Left ventricle myocardium inferior (tissue), 1 donor: ENCODE data around the gene UGT2A1. TPM values are rescaled to one million over a fixed set of nuclear protein-coding genes. Genes with fewer than 3 reads are reported as not detected.

Source experiments
- DNase-seq: peaks from one replicate; pipeline ENCODE4 v3.0.0-alpha.2; 2020
- H3K27ac ChIP-seq: fragments of 200-600 bp; replicated peaks from 2 replicates; pipeline ENCODE4 v1.8.0; 2021
- H3K27me3 ChIP-seq: fragments of 200-600 bp; 2 replicates; pipeline ENCODE4 v1.8.0; 2021; ENCODE audit warnings: low read depth
- H3K36me3 ChIP-seq: fragments of 200-600 bp; 2 replicates; pipeline ENCODE4 v1.8.0; 2021
- H3K4me1 ChIP-seq: fragments of 200-600 bp; 2 replicates; pipeline ENCODE4 v1.8.0; 2021
- H3K4me3 ChIP-seq: fragments of 200-600 bp; 2 replicates; pipeline ENCODE4 v1.8.0; 2021; ENCODE audit warnings: mild to moderate bottlenecking, moderate library complexity
- H3K9me3 ChIP-seq: fragments of 200-600 bp; replicated peaks from 2 replicates; pipeline ENCODE4 v1.8.0; 2021
- CTCF ChIP-seq: fragments of 200-600 bp; IDR thresholded peaks from 2 replicates; pipeline ENCODE4 v1.8.0; 2021; ENCODE audit warnings: antibody characterized with exemption, mild to moderate bottlenecking, borderline replicate concordance
- intact Hi-C: fragments of 100-400 bp; cut with micrococcal nuclease; formaldehyde crosslinking; loops from one replicate; pipeline ENCODE4 v1.11.0; 2022
- total RNA-seq: library from RNA; stranded (reverse); fragmentation: NEBNext Ultra II Directional; extraction: Animal tissue kit (Norgen Biotek cat#: 25700); gene quantifications from one replicate; pipeline ENCODE4 v1.2.1, GENCODE V29; 2021
- donor health status: DM: no; HTN: yes; CAD: no; lungs with severe emphysema.

UGT2A1 gene
- total RNA-seq, 1 donor from 2014 or later: not detected

GRCh38 chr4:69650872-69651271 lies 2.2 kb downstream of the UGT2A1 start:
- Histone ChIP-seq H3K36me3 (no peaks in the 10 kb centered on the region), H3K27ac (no peak overlapping the region), H3K4me1 (no peaks in the 10 kb centered on the region), H3K9me3 (no peaks in the 10 kb centered on the region), H3K27me3 (no peaks in the 10 kb centered on the region), H3K4me3 (no peak overlapping the region)
- TF ChIP-seq CTCF: no peak
- DNase-seq: no peak
- intact Hi-C loops: no loop called here

DNA sequence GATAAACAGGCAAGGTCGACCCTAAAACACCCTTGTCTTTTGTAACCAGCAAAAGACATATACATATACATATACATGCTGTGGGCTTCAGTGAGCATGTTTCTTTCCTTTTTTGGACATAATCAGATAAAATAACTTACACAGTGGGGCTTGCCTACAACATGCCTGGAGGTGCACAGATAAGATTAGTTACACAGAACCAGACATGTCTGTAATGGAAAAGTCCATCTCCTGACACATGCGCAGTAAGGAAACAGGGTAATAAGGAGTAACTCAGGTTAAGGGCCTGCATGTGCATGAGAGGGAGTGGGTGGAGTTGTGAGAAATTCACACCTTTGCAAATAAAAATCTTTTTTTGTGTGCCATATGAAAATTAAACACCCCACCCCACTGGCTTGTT lies 3.4 kb downstream of the UGT2A1 start:
- no peak overlapping the region for H3K27ac ChIP-seq
- no peaks in the 10 kb centered on the region for H3K4me1 ChIP-seq
- H3K36me3 ChIP-seq: no peaks in the 10 kb centered on the region
- H3K4me3 ChIP-seq: no peak overlapping the region
- no peak for DNase-seq
- intact Hi-C loops: no loop called here
- H3K27me3 ChIP-seq: no peaks in the 10 kb centered on the region
- TF ChIP-seq CTCF: no peak
- no peaks in the 10 kb centered on the region for H3K9me3 ChIP-seq

GRCh38 chr4:69649207-69649606 lies 3.8 kb downstream of the UGT2A1 start:
- no peaks in the 10 kb centered on the region for H3K4me1 ChIP-seq
- DNase-seq: no peak
- no peaks in the 10 kb centered on the region for H3K36me3 ChIP-seq
- H3K27me3 ChIP-seq: no peaks in the 10 kb centered on the region
- intact Hi-C loops: no loop called here
- H3K27ac ChIP-seq: no peak overlapping the region
- H3K4me3 ChIP-seq: no peak overlapping the region
- no peak for TF ChIP-seq CTCF
- no peaks in the 10 kb centered on the region for H3K9me3 ChIP-seq

DNA sequence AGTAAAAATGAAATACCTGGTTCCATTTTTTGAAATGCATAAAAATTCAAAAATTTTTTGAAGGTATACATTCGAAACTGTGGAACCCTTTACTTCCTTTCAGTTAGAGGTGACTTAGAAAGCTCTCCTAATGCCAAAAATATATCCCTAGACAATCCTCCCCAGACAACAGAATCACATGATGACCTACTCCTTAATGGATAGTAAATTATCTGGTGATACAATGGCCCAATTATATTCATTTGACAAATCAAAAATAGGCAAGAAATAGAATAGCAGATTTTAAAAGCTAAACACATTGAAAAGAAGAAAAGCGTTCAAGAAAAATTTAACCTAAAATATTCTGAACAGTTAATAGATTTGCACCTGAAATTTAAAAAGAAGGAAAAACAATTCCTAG lies 10.1 kb downstream of the UGT2A1 start:
- no peak for TF ChIP-seq CTCF
- Histone ChIP-seq H3K4me1 (no peaks in the 10 kb centered on the region), H3K27ac (no peak overlapping the region), H3K36me3 (no peaks in the 10 kb centered on the region), H3K9me3 (no peaks in the 10 kb centered on the region), H3K4me3 (no peak overlapping the region), H3K27me3 (no peaks in the 10 kb centered on the region)
- intact Hi-C loops: no loop called here
- no peak for DNase-seq

DNA sequence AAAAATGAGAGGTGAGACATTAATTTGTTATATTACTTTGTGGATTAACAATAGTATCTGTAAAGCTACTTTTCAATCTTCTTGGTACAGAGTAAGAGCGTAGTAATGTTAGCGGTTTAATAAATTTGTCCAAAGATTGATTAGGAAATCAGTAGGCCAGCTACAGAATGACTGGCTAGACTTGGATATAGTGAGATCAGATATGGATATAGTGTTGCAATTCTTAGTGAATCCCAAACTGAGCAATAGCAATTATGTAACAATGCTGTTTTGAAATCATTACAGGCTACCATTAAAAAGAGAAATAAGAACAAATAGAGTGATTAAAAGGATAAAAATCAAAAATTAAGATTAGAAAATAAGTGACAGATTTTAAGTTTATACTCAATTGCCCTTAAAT lies 12.8 kb downstream of the UGT2A1 start:
- DNase-seq: no peak
- no peaks in the 10 kb centered on the region for H3K9me3 ChIP-seq
- intact Hi-C loops: no loop called here

More for the DNA sequence above, 12.8 kb downstream of the UGT2A1 start:
- H3K4me3 ChIP-seq: no peak overlapping the region
- H3K4me1 ChIP-seq: no peaks in the 10 kb centered on the region
- TF ChIP-seq CTCF: no peak
- H3K36me3 ChIP-seq: no peaks in the 10 kb centered on the region
- H3K27ac ChIP-seq: no peak overlapping the region
- H3K27me3 ChIP-seq: no peaks in the 10 kb centered on the region
